H1 (cell line): ENCODE results near the gene LY9. TPM values are rescaled to one million over a fixed set of nuclear protein-coding genes. Genes with fewer than 3 reads are reported as not detected.

Source experiments
- CTCF ChIA-PET: fragments of 300-600 bp; sonication (Branson Sonifier 250); formaldehyde crosslinking; loops from one replicate; lab custom pipeline; 2021; ENCODE audit not compliant: partially characterized antibody; lab: Charles Lee
- POLR2A ChIA-PET: fragments of 300-600 bp; sonication (Branson Sonifier 250); formaldehyde crosslinking; loops from one replicate; lab custom pipeline; 2021; ENCODE audit warnings: inconsistent platforms; ENCODE audit not compliant: partially characterized antibody; lab: Charles Lee
- DNase-seq, 2 experiments: peaks; one replicate each; pipeline versions ENCODE4 v3.0.0 to v3.0.0-alpha.2; 2010 to 2022; ENCODE audit warnings: low spot score in 2 of 2, low read depth in 1 of 2, mixed read lengths in 1 of 2
- FAIRE-seq: peaks from 2 replicates; lab custom pipeline; 2011; peaks lifted over from hg19 to GRCh38; lab: Jason Lieb, UNC
- H2AFZ ChIP-seq: 2 replicates; pipeline ENCODE4 v1.8.1; 2012; ENCODE audit warnings: low read length, inconsistent platforms
- H2AK5ac ChIP-seq: 2 replicates; pipeline ENCODE4 v1.6.1; 2013; ENCODE audit warnings: low read depth, low read length
- H2BK120ac ChIP-seq: replicated peaks from 2 replicates; pipeline ENCODE3; 2013; ENCODE audit warnings: low read depth, low read length, inconsistent platforms
- H2BK12ac ChIP-seq: 2 replicates; pipeline ENCODE4 v1.6.1; 2013; ENCODE audit warnings: low read depth, low read length
- H2BK15ac ChIP-seq: 2 replicates; pipeline ENCODE4 v1.6.1; 2013; ENCODE audit warnings: low read length
- H2BK20ac ChIP-seq: 2 replicates; pipeline ENCODE4 v1.6.1; 2013; ENCODE audit warnings: low read length
- H2BK5ac ChIP-seq: 2 replicates; pipeline ENCODE4 v1.6.1; 2013; ENCODE audit warnings: low read depth, low read length
- H3K14ac ChIP-seq: 2 replicates; pipeline ENCODE4 v1.6.1; 2013; ENCODE audit warnings: inconsistent platforms; ENCODE audit not compliant: insufficient read length
- H3K18ac ChIP-seq: 2 replicates; pipeline ENCODE4 v1.6.1; 2013; ENCODE audit warnings: low read length; ENCODE audit errors: extremely low read depth
- H3K23ac ChIP-seq: 2 replicates; pipeline ENCODE4 v1.6.1; 2013; ENCODE audit warnings: inconsistent platforms; ENCODE audit not compliant: insufficient read length
- H3K23me2 ChIP-seq: 2 replicates; pipeline ENCODE4 v1.6.1; 2013; ENCODE audit warnings: low read depth, low read length
- H3K27ac ChIP-seq: 2 replicates; pipeline ENCODE4 v1.6.1; 2011; ENCODE audit warnings: low read depth, low read length, inconsistent platforms
- H3K27me3 ChIP-seq, 4 experiments: replicated peaks in 1 of 4; 1 replicate in 1 of 4; 2 replicates in 3 of 4; pipeline versions ENCODE4 v1.6.1 to v1.8.1; 2011 to 2013; ENCODE audit warnings: low read length in 3 of 4, mild to moderate bottlenecking in 3 of 4, inconsistent platforms in 2 of 4, mixed read lengths in 2 of 4, moderate library complexity in 1 of 4; ENCODE audit not compliant: control insufficient read depth in 3 of 4, insufficient read depth in 3 of 4; ENCODE audit errors: extremely low read depth in 1 of 4
- H3K36me3 ChIP-seq, 4 experiments: 2 replicates each; pipeline versions ENCODE4 v1.6.1 to v1.8.1; 2011 to 2013; ENCODE audit warnings: mild to moderate bottlenecking in 4 of 4, low read length in 3 of 4, moderate library complexity in 2 of 4, control low read depth in 1 of 4, inconsistent platforms in 1 of 4; ENCODE audit not compliant: insufficient read depth in 4 of 4, control insufficient read depth in 2 of 4
- H3K4ac ChIP-seq: replicated peaks from 2 replicates; pipeline ENCODE3; 2013; ENCODE audit warnings: low read length, low read depth, mixed read lengths, inconsistent platforms; ENCODE audit not compliant: insufficient read length
- H3K4me1 ChIP-seq, 4 experiments: replicated peaks in 1 of 4; 1 replicate in 1 of 4; 2 replicates in 3 of 4; pipeline versions ENCODE4 v1.6.1 to v1.8.1; 2011 to 2013; ENCODE audit warnings: low read length in 3 of 4, inconsistent platforms in 2 of 4, mixed read lengths in 1 of 4; ENCODE audit not compliant: insufficient read depth in 4 of 4, control insufficient read depth in 3 of 4
- H3K4me2 ChIP-seq, 2 experiments: 2 replicates each; pipeline versions ENCODE4 v1.6.1 to v1.8.1; 2011 to 2013; ENCODE audit warnings: low read depth in 2 of 2, low read length in 2 of 2, control low read depth in 1 of 2, inconsistent platforms in 1 of 2, mild to moderate bottlenecking in 1 of 2; ENCODE audit not compliant: insufficient read depth in 1 of 2
- H3K4me3 ChIP-seq, 4 experiments: fragments of 200-600, 300-600 bp in 1 of 4; sonication (generic), shearing (Covaris generic), sonication (Bioruptor Twin) in 1 of 4; 2 replicates each; pipeline versions ENCODE4 v1.5.1 to v1.8.1; 2011 to 2016; ENCODE audit warnings: low read length in 4 of 4, low read depth in 3 of 4, control low read depth in 2 of 4, inconsistent platforms in 2 of 4, mild to moderate bottlenecking in 2 of 4, mixed read lengths in 1 of 4, moderate library complexity in 1 of 4; ENCODE audit not compliant: insufficient read depth in 2 of 4; ENCODE audit errors: extremely low read depth in 1 of 4
- H3K56ac ChIP-seq: replicated peaks from 2 replicates; pipeline ENCODE3; 2013; ENCODE audit warnings: low read depth, mild to moderate bottlenecking, mixed read lengths, low read length, inconsistent platforms; ENCODE audit not compliant: insufficient read length
- H3K79me1 ChIP-seq: 2 replicates; pipeline ENCODE4 v1.6.1; 2013; ENCODE audit warnings: low read depth, low read length, control low read depth
- H3K79me2 ChIP-seq, 2 experiments: 2 replicates each; pipeline versions ENCODE4 v1.6.1 to v1.8.1; 2012 to 2013; ENCODE audit warnings: low read length in 2 of 2, mild to moderate bottlenecking in 2 of 2, inconsistent platforms in 1 of 2; ENCODE audit not compliant: insufficient read depth in 2 of 2, control insufficient read depth in 1 of 2
- H3K9ac ChIP-seq, 4 experiments: replicated peaks in 1 of 4; 1 replicate in 1 of 4; 2 replicates in 3 of 4; pipeline versions ENCODE4 v1.6.1 to v1.8.1; 2011 to 2013; ENCODE audit warnings: low read depth in 3 of 4, low read length in 3 of 4, control low read depth in 2 of 4, mild to moderate bottlenecking in 2 of 4, moderate library complexity in 2 of 4, inconsistent platforms in 1 of 4; ENCODE audit errors: extremely low read depth in 1 of 4
- H3K9me3 ChIP-seq, 2 experiments: 2 replicates each; pipeline versions ENCODE4 v1.6.1 to v1.8.1; 2012 to 2013; ENCODE audit warnings: mild to moderate bottlenecking in 2 of 2, moderate library complexity in 2 of 2, control low read depth in 1 of 2, inconsistent platforms in 1 of 2, low read depth in 1 of 2, low read length in 1 of 2, mixed read lengths in 1 of 2; ENCODE audit not compliant: insufficient read depth in 2 of 2
- H4K20me1 ChIP-seq, 2 experiments: replicated peaks in 1 of 2; 2 replicates each; pipeline versions ENCODE3 to v1.8.1; 2011 to 2013; ENCODE audit warnings: inconsistent platforms in 2 of 2, low read length in 2 of 2, mild to moderate bottlenecking in 1 of 2; ENCODE audit not compliant: insufficient read depth in 2 of 2, control insufficient read depth in 1 of 2
- H4K5ac ChIP-seq: 2 replicates; pipeline ENCODE4 v1.6.1; 2013; ENCODE audit warnings: low read length, low read depth, mixed read lengths, inconsistent platforms; ENCODE audit not compliant: insufficient read length
- H4K8ac ChIP-seq: 2 replicates; pipeline ENCODE4 v1.8.0; 2013; ENCODE audit warnings: mild to moderate bottlenecking, moderate library complexity, low read length, inconsistent platforms; ENCODE audit not compliant: insufficient read depth; ENCODE audit errors: extremely low read depth
- H4K91ac ChIP-seq: replicated peaks from 2 replicates; pipeline ENCODE3; 2013; ENCODE audit warnings: low read length, mixed read lengths, inconsistent platforms; ENCODE audit not compliant: insufficient read length
- BRCA1 ChIP-seq: IDR thresholded peaks from 2 replicates; pipeline ENCODE4 v1.6.1; 2012; ENCODE audit warnings: low read depth, low read length, improper control_type of control experiment
- CBX8 ChIP-seq: fragments of 300-800, 300-1000 bp; sonication (generic); IDR thresholded peaks from 2 replicates; pipeline ENCODE4 v1.7.1; 2016; ENCODE audit warnings: low read depth, low read length, borderline replicate concordance
- CTCF ChIP-seq, 3 experiments: IDR thresholded peaks; 1 replicate in 2 of 3; 2 replicates in 1 of 3; pipeline versions ENCODE4 v1.5.1 to v1.6.1; 2011; ENCODE audit warnings: low read length in 3 of 3, mild to moderate bottlenecking in 3 of 3, inconsistent platforms in 2 of 3, low read depth in 1 of 3, moderate library complexity in 1 of 3; ENCODE audit not compliant: insufficient read depth in 1 of 3; ENCODE audit errors: control extremely low read depth in 1 of 3
- EGR1 ChIP-seq: IDR thresholded peaks from 2 replicates; pipeline ENCODE4 v1.6.1; 2011; ENCODE audit warnings: low read depth, low read length, borderline replicate concordance
- EZH2 ChIP-seq: fragments of 200-600 bp; sonication (generic); IDR thresholded peaks from 2 replicates; pipeline ENCODE4 v1.7.1; 2012; ENCODE audit warnings: low read depth, mild to moderate bottlenecking, moderate library complexity, low read length, inconsistent platforms; ENCODE audit not compliant: severe bottlenecking
- MAFK ChIP-seq: IDR thresholded peaks from 2 replicates; pipeline ENCODE4 v1.6.1; 2012; ENCODE audit warnings: low read depth, mild to moderate bottlenecking, improper control_type of control experiment, low read length
- PHF8 ChIP-seq: fragments of 200-600 bp; sonication (generic); conservative IDR thresholded peaks from 2 replicates; pipeline ENCODE4 v1.7.1; 2012; ENCODE audit warnings: low read depth, mild to moderate bottlenecking, inconsistent platforms, low read length, moderate library complexity
- POLR2AphosphoS5 ChIP-seq: IDR thresholded peaks from 2 replicates; pipeline ENCODE4 v1.6.1; 2011; ENCODE audit warnings: low read depth, low read length
- RAD21 ChIP-seq, 2 experiments: IDR thresholded peaks in 1 of 2; conservative IDR thresholded peaks in 1 of 2; 2 replicates each; pipeline ENCODE4 v1.6.1; 2011; ENCODE audit warnings: low read depth in 2 of 2, low read length in 2 of 2, improper control_type of control experiment in 1 of 2, inconsistent platforms in 1 of 2, mild to moderate bottlenecking in 1 of 2, moderate library complexity in 1 of 2
- SAP30 ChIP-seq: fragments of 300-600 bp; sonication (generic); IDR thresholded peaks from 2 replicates; pipeline ENCODE4 v1.7.1; 2012; ENCODE audit warnings: low read length, moderate library complexity, mild to moderate bottlenecking, inconsistent platforms; ENCODE audit not compliant: insufficient read depth, insufficient replicate concordance
- SRF ChIP-seq: IDR thresholded peaks from 2 replicates; pipeline ENCODE4 v1.6.1; 2011; ENCODE audit warnings: mild to moderate bottlenecking, low read depth, low read length, moderate library complexity
- TEAD4 ChIP-seq: IDR thresholded peaks from 2 replicates; pipeline ENCODE4 v1.6.1; 2012; ENCODE audit warnings: low read depth, low read length, inconsistent platforms, mixed read lengths
- whole genome bisulfite sequencing, 2 experiments: shearing (Covaris generic) in 1 of 2; methylation state at CpG; one replicate each; pipeline versions ENCODE4 v1.1.6 to v1.1.7; 2013 to 2015; ENCODE audit warnings: low lambda C conversion rate in 2 of 2, mixed read lengths in 2 of 2, inconsistent platforms in 1 of 2, low coverage in 1 of 2, missing lambda C conversion rate in 1 of 2; ENCODE audit not compliant: insufficient replicate concordance in 2 of 2, insufficient coverage in 1 of 2, insufficient read length in 1 of 2; ENCODE audit errors: extremely low coverage in 1 of 2, missing lambda C conversion rate in 1 of 2; 5-methylcytosine and 5-hydroxymethylcytosine counted together
- polyA plus RNA-seq, 7 experiments: library from polyadenylated mRNA; depleted of rRNA in 3 of 7; stranded (reverse) in 5 of 7; unstranded in 2 of 7; fragments of >200 nt in 5 of 7; fragments of 200-250 nt in 2 of 7; gene quantifications; 1 replicate in 5 of 7; 2 replicates in 1 of 7; 4 replicates in 1 of 7; pipeline versions ENCODE4 v1.2.1 to v1.2.3, GENCODE V29; 2011 to 2013; ENCODE audit warnings: missing spikeins in 2 of 7, mixed read lengths in 2 of 7
- total RNA-seq: library from RNA; stranded (reverse); fragmentation: NEBNext Ultra II Directional; extraction: Animal tissue kit (Norgen Biotek cat#: 25700); gene quantifications from 2 replicates; pipeline ENCODE4 v1.2.1, GENCODE V29; 2021

LY9 gene
- total and polyA plus RNA-seq, 2 of the 8 experiments (the other 6 are each of a cell fraction or from before 2014, with no cell fraction given), result not detected

DNA sequence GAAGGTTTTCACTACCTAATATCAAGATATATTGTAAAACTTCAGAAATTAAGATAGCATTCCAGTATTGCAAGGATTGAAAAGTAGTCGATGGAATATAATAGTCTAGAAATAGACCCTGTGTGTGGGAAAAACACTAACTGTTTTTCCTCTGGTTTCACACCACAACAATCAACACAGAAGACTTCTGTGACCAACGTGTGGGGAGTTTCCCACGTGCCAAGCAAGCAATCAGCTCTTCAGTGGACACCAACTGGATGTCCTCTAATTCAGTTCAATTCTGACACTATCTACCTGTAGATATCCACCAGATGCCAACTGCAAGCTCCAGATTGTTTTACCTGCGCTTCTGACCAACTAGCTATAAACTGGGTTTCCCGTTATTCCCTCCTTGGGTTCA lies 54.6 kb downstream of the LY9 start:
- H4K5ac ChIP-seq, result no peak overlapping the region
- H4K8ac ChIP-seq, result no peak overlapping the region
- no peaks in the 10 kb centered on the region for H3K36me3 ChIP-seq
- DNase-seq (no peak), FAIRE-seq (no peak)
- no peaks in the 10 kb centered on the region for H3K4me1 ChIP-seq
- no peak overlapping the region for H3K4ac ChIP-seq
- H4K20me1 ChIP-seq, result no peaks in the 10 kb centered on the region
- WGBS, 2 experiments, result 92% methylated on average over 5 of the region's 5 CpGs; no CpG with 5 or more reads in 1 of the 2 experiments
- POLR2A ChIA-PET, result no interaction called here
- no peak overlapping the region for H3K23ac ChIP-seq
- CTCF ChIA-PET, result interaction anchor here (0.8 to 1.5 kb wide), 12 partner anchors 8 to 232 kb away, joined by 3 to 4 read pairs (median 3); no protein-coding TSS in a partner anchor
- no peak overlapping the region for H3K4me3 ChIP-seq
- H3K27ac ChIP-seq, result no peak overlapping the region
- no peaks in the 10 kb centered on the region for H3K27me3 ChIP-seq
- H2BK12ac ChIP-seq, result no peak overlapping the region
- H2BK15ac ChIP-seq, result no peak overlapping the region
- no peaks in the 10 kb centered on the region for H3K79me2 ChIP-seq
- no peaks in the 10 kb centered on the region for H3K23me2 ChIP-seq
- no peak overlapping the region for H3K56ac ChIP-seq
- no peaks in the 10 kb centered on the region for H3K9me3 ChIP-seq
- H3K79me1 ChIP-seq, result no peaks in the 10 kb centered on the region
- H2AK5ac ChIP-seq, result no peak overlapping the region
- H3K4me2 ChIP-seq, result no peak overlapping the region
- no peak overlapping the region for H4K91ac ChIP-seq
- H3K9ac ChIP-seq, result no peak overlapping the region
- H2BK120ac ChIP-seq, result no peak overlapping the region
- H3K18ac ChIP-seq, result no peak overlapping the region
- no peak overlapping the region for H2AFZ ChIP-seq
- no peak overlapping the region for H3K14ac ChIP-seq
- no peak overlapping the region for H2BK5ac ChIP-seq
- H2BK20ac ChIP-seq, result no peak overlapping the region
- no peak for TF ChIP-seq PHF8
- no peak for TF ChIP-seq TEAD4
- TF ChIP-seq SRF, result no peak
- no peak for TF ChIP-seq BRCA1
- TF ChIP-seq RAD21 (IDR thresholded peaks at IDR 0.05 in 1 of 2, conservative IDR thresholded peaks at IDR 0.05 in 1 of 2; ENCODE audit: low read depth in 2 of 2, low read length in 2 of 2), result no peak
- TF ChIP-seq MAFK, result no peak
- TF ChIP-seq SAP30, result no peak
- TF ChIP-seq POLR2AphosphoS5, result no peak
- TF ChIP-seq CTCF (IDR thresholded peaks at IDR 0.05; ENCODE audit: control extremely low read depth in 1 of 3, insufficient read depth in 1 of 3, low read depth in 1 of 3, low read length in 3 of 3), result no peak
- no peak for TF ChIP-seq EGR1
- no peak for TF ChIP-seq EZH2
- no peak for TF ChIP-seq CBX8
